OCI-LY1 (cell line): Measurements from ENCODE around the gene SNHG17.

Source experiments
- H2AFZ ChIP-seq: fragments of 200-600 bp; sonication (generic), shearing (Covaris generic); 2 replicates; pipeline ENCODE4 v1.6.0; 2014; ENCODE audit warnings: antibody characterized with exemption, mild to moderate bottlenecking, low read length
- H3F3A ChIP-seq: fragments of 200-600 bp; sonication (generic), shearing (Covaris generic); 2 replicates; pipeline ENCODE4 v1.6.0; 2014; ENCODE audit warnings: mild to moderate bottlenecking, antibody characterized with exemption, low read length, moderate library complexity; ENCODE audit not compliant: insufficient read depth
- H3K27ac ChIP-seq: fragments of 200-600 bp; sonication (generic); 2 replicates; pipeline ENCODE4 v1.5.1; 2014; ENCODE audit warnings: low read length, mixed run types, mild to moderate bottlenecking, low read depth; ENCODE audit not compliant: poor library complexity, severe bottlenecking
- H3K27me3 ChIP-seq: fragments of 200-600 bp; sonication (generic); 2 replicates; pipeline ENCODE4 v1.6.0; 2014; ENCODE audit warnings: antibody characterized with exemption, mild to moderate bottlenecking, low read length, moderate library complexity; ENCODE audit not compliant: insufficient read depth
- H3K36me3 ChIP-seq: fragments of 200-600 bp; sonication (generic); 2 replicates; pipeline ENCODE4 v1.6.1; 2014; ENCODE audit warnings: mild to moderate bottlenecking, antibody characterized with exemption, low read length, moderate library complexity, mixed read lengths; ENCODE audit not compliant: insufficient read depth
- H3K4me1 ChIP-seq: fragments of 200-600 bp; sonication (generic); 2 replicates; pipeline ENCODE4 v1.5.1; 2014; ENCODE audit warnings: mild to moderate bottlenecking, low read length, moderate library complexity; ENCODE audit not compliant: insufficient read depth, severe bottlenecking
- H3K4me2 ChIP-seq: fragments of 200-600 bp; sonication (generic), shearing (Covaris generic); 2 replicates; pipeline ENCODE4 v1.6.1; 2014; ENCODE audit warnings: low read length
- H3K4me3 ChIP-seq: fragments of 200-600 bp; sonication (generic); 2 replicates; pipeline ENCODE4 v1.5.1; 2014; ENCODE audit warnings: low read length, low read depth, mild to moderate bottlenecking, mixed read lengths; ENCODE audit not compliant: poor library complexity, severe bottlenecking
- H3K79me2 ChIP-seq: fragments of 200-600 bp; shearing (Covaris generic); 2 replicates; pipeline ENCODE4 v1.6.1; 2016; ENCODE audit warnings: mixed run types, low read length, mixed read lengths; ENCODE audit not compliant: insufficient read depth
- H3K9ac ChIP-seq: fragments of 200-600 bp; sonication (generic), shearing (Covaris generic); 2 replicates; pipeline ENCODE4 v1.6.1; 2014; ENCODE audit warnings: mild to moderate bottlenecking, low read length, mixed read lengths
- H3K9me2 ChIP-seq: fragments of 200-600 bp; sonication (generic), shearing (Covaris generic); 2 replicates; pipeline ENCODE4 v1.6.1; 2014; ENCODE audit warnings: low read depth, mild to moderate bottlenecking, low read length, mixed read lengths
- H3K9me3 ChIP-seq: fragments of 200-600 bp; shearing (Covaris generic); 2 replicates; pipeline ENCODE4 v1.6.1; 2014; ENCODE audit warnings: low read length, mixed read lengths
- H4K20me1 ChIP-seq: fragments of 200-600 bp; sonication (generic), shearing (Covaris generic); 2 replicates; pipeline ENCODE4 v1.6.0; 2016; ENCODE audit warnings: mild to moderate bottlenecking, low read length; ENCODE audit not compliant: insufficient read depth
- CTCF ChIP-seq: fragments of 200-600 bp; sonication (generic), shearing (Covaris generic); IDR thresholded peaks from 2 replicates; pipeline ENCODE4 v1.5.1; 2017; ENCODE audit warnings: mild to moderate bottlenecking, antibody characterized with exemption, low read length, moderate library complexity, mixed read lengths
- EZH2 ChIP-seq: fragments of 200-600 bp; sonication (generic), shearing (Covaris generic); IDR thresholded peaks from 2 replicates; pipeline ENCODE4 v1.8.0; 2017; ENCODE audit warnings: borderline replicate concordance, mixed run types, mild to moderate bottlenecking, antibody characterized with exemption, low read length, moderate library complexity, mixed read lengths

SNHG17 gene

GRCh38 chr20:38387953-38388352 lies 47.2 kb downstream of the SNHG17 start:
- peaks cover 6% of the 10 kb centered on the region; the same call in 1 of the 2 replicates for H3K9me3 ChIP-seq
- no peak overlapping the region for H3K9ac ChIP-seq
- H3K9me2 ChIP-seq = no peaks in the 10 kb centered on the region
- TF ChIP-seq CTCF (peak; percentile 17; the same call in 1 of the 2 replicates), EZH2 (no peak)
- no peaks in the 10 kb centered on the region for H4K20me1 ChIP-seq
- H3K4me1 ChIP-seq = no peaks in the 10 kb centered on the region
- no peaks in the 10 kb centered on the region for H3F3A ChIP-seq
- H3K4me2 ChIP-seq = no peak overlapping the region
- peaks cover 7% of the 10 kb centered on the region; the same call in 1 of the 2 replicates for H3K27me3 ChIP-seq
- no peak overlapping the region for H3K4me3 ChIP-seq
- H2AFZ ChIP-seq = no peak overlapping the region
- no peaks in the 10 kb centered on the region for H3K36me3 ChIP-seq
- H3K79me2 ChIP-seq = no peaks in the 10 kb centered on the region
- H3K27ac ChIP-seq = no peak overlapping the region

- no peaks in the 10 kb centered on the region for H3F3A ChIP-seq
- no peaks in the 10 kb centered on the region for H4K20me1 ChIP-seq
- peaks cover 6% of the 10 kb centered on the region; the same call in 1 of the 2 replicates for H3K9me3 ChIP-seq
- no peaks in the 10 kb centered on the region for H3K79me2 ChIP-seq
- no peak overlapping the region for H3K4me2 ChIP-seq
- no peak overlapping the region for H3K27ac ChIP-seq
- no peak overlapping the region for H3K4me3 ChIP-seq
- peaks cover 7% of the 10 kb centered on the region; the same call in 1 of the 2 replicates for H3K27me3 ChIP-seq
- TF ChIP-seq EZH2 = no peak
- no peak for TF ChIP-seq CTCF
- no peak overlapping the region for H2AFZ ChIP-seq
- H3K9me2 ChIP-seq = no peaks in the 10 kb centered on the region
- no peak overlapping the region for H3K9ac ChIP-seq
- H3K4me1 ChIP-seq = no peaks in the 10 kb centered on the region
- no peaks in the 10 kb centered on the region for H3K36me3 ChIP-seq
These were observed 48.3 kb downstream of the SNHG17 start for GRCh38 chr20:38386851-38387250.

GRCh38 chr20:38386004-38386403 lies 49.1 kb downstream of the SNHG17 start:
- no peak overlapping the region for H3K27ac ChIP-seq
- no peaks in the 10 kb centered on the region for H3K9me2 ChIP-seq
- H3K36me3 ChIP-seq = no peaks in the 10 kb centered on the region
- H3K4me3 ChIP-seq = no peak overlapping the region
- H3K27me3 ChIP-seq = peaks cover 7% of the 10 kb centered on the region; the same call in 1 of the 2 replicates
- H3K79me2 ChIP-seq = no peaks in the 10 kb centered on the region
- H3K4me1 ChIP-seq = no peaks in the 10 kb centered on the region
- H4K20me1 ChIP-seq = no peaks in the 10 kb centered on the region
- H3K4me2 ChIP-seq = no peak overlapping the region
- TF ChIP-seq EZH2 (no peak), CTCF (no peak)
- no peaks in the 10 kb centered on the region for H3F3A ChIP-seq
- H2AFZ ChIP-seq = peak overlapping the region; percentile 64; the same call in 1 of the 2 replicates
- H3K9ac ChIP-seq = no peak overlapping the region
- H3K9me3 ChIP-seq = peaks cover 6% of the 10 kb centered on the region; the same call in 1 of the 2 replicates
